Neural cell (in vitro differentiated cells): ENCODE results near the gene ENDOV. TPM values are rescaled to one million over a fixed set of nuclear protein-coding genes. Genes with fewer than 3 reads are reported as not detected.

Experiments
- H2AFZ ChIP-seq: fragments of 200-600, 300-800 bp; sonication (generic), shearing (Covaris generic); 2 replicates; pipeline ENCODE4 v1.6.0; 2014; ENCODE audit warnings: low read depth, mild to moderate bottlenecking, antibody characterized with exemption, low read length, moderate library complexity
- H3F3A ChIP-seq: fragments of 200-600 bp; shearing (Covaris generic); 2 replicates; pipeline ENCODE4 v1.6.1; 2016; ENCODE audit warnings: mild to moderate bottlenecking, moderate library complexity, mixed read lengths, antibody characterized with exemption, low read length; ENCODE audit not compliant: insufficient read depth, poor library complexity, severe bottlenecking
- H3K27ac ChIP-seq: fragments of 200-600, 300-800 bp; sonication (generic), shearing (Covaris generic); 2 replicates; pipeline ENCODE4 v1.5.1; 2014; ENCODE audit warnings: mild to moderate bottlenecking, low read length, moderate library complexity
- H3K27me3 ChIP-seq: fragments of 300-800, 200-600 bp; sonication (generic), shearing (Covaris generic); 2 replicates; pipeline ENCODE4 v1.6.0; 2014; ENCODE audit warnings: mild to moderate bottlenecking, low read depth, low read length, moderate library complexity; ENCODE audit not compliant: insufficient read depth
- H3K36me3 ChIP-seq: fragments of 300-800, 200-600 bp; sonication (generic), shearing (Covaris generic); 2 replicates; pipeline ENCODE4 v1.5.1; 2014; ENCODE audit warnings: mild to moderate bottlenecking, antibody characterized with exemption, low read length, moderate library complexity; ENCODE audit not compliant: insufficient read depth
- H3K4me2 ChIP-seq: fragments of 300-800, 200-600 bp; sonication (generic), shearing (Covaris generic); 2 replicates; pipeline ENCODE4 v1.6.0; 2014; ENCODE audit warnings: mild to moderate bottlenecking, low read length
- H3K4me3 ChIP-seq: fragments of 300-800, 200-600 bp; sonication (generic), shearing (Covaris generic); 2 replicates; pipeline ENCODE4 v1.5.1; 2014; ENCODE audit warnings: mild to moderate bottlenecking, low read length, moderate library complexity
- H3K79me2 ChIP-seq: fragments of 200-600 bp; shearing (Covaris generic); replicated peaks from 2 replicates; pipeline ENCODE4 v1.6.0; 2014; ENCODE audit warnings: mild to moderate bottlenecking, low read length, moderate library complexity; ENCODE audit not compliant: insufficient read depth
- H3K9ac ChIP-seq: fragments of 300-800, 200-600 bp; sonication (generic), shearing (Covaris generic); 2 replicates; pipeline ENCODE4 v1.6.1; 2016; ENCODE audit warnings: mild to moderate bottlenecking, low read length, mixed read lengths
- H3K9me2 ChIP-seq: fragments of 200-600 bp; shearing (Covaris generic); 2 replicates; pipeline ENCODE4 v1.6.1; 2016; ENCODE audit warnings: mild to moderate bottlenecking, low read length, mixed read lengths; ENCODE audit not compliant: insufficient read depth
- H3K9me3 ChIP-seq: fragments of 200-600, 300-800 bp; sonication (generic), shearing (Covaris generic); 2 replicates; pipeline ENCODE4 v1.6.1; 2016; ENCODE audit warnings: mild to moderate bottlenecking, mixed run types, low read length, moderate library complexity, mixed read lengths
- H4K20me1 ChIP-seq: fragments of 200-600 bp; shearing (Covaris generic); 2 replicates; pipeline ENCODE4 v1.6.1; 2016; ENCODE audit warnings: mild to moderate bottlenecking, mixed run types; ENCODE audit not compliant: insufficient read depth
- CTCF ChIP-seq: fragments of 450-650 bp; IDR thresholded peaks from 2 replicates; pipeline ENCODE4 v1.5.1; 2014; ENCODE audit warnings: antibody characterized with exemption, mild to moderate bottlenecking, moderate library complexity; ENCODE audit not compliant: poor library complexity, severe bottlenecking
- EP300 ChIP-seq: fragments of 450-650 bp; conservative IDR thresholded peaks from 2 replicates; pipeline ENCODE4 v1.6.1; 2014; ENCODE audit warnings: antibody characterized with exemption, mild to moderate bottlenecking, moderate library complexity; ENCODE audit not compliant: poor library complexity, severe bottlenecking
- EZH2 ChIP-seq: fragments of 200-600, 300-800 bp; shearing (Covaris generic), sonication (generic); IDR thresholded peaks from 2 replicates; pipeline ENCODE4 v1.6.1; 2014; ENCODE audit warnings: antibody characterized with exemption, low read length, borderline replicate concordance, mild to moderate bottlenecking; ENCODE audit not compliant: insufficient read depth, poor library complexity, severe bottlenecking
- MXI1 ChIP-seq: fragments of 450-650 bp; conservative IDR thresholded peaks from 2 replicates; pipeline ENCODE4 v1.6.1; 2014; ENCODE audit warnings: antibody characterized with exemption, mild to moderate bottlenecking; ENCODE audit not compliant: poor library complexity, severe bottlenecking
- POLR2AphosphoS5 ChIP-seq: IDR thresholded peaks from 2 replicates; pipeline ENCODE4 v1.6.1; 2012
- RAD21 ChIP-seq: fragments of 450-650 bp; conservative IDR thresholded peaks from 2 replicates; pipeline ENCODE4 v1.6.1; 2014; ENCODE audit warnings: antibody characterized with exemption, mild to moderate bottlenecking, moderate library complexity
- REST ChIP-seq: IDR thresholded peaks from 2 replicates; pipeline ENCODE4 v1.6.1; 2012; ENCODE audit warnings: borderline replicate concordance
- SMC3 ChIP-seq: fragments of 450-650 bp; conservative IDR thresholded peaks from 2 replicates; pipeline ENCODE4 v1.6.1; 2014; ENCODE audit warnings: antibody characterized with exemption, mild to moderate bottlenecking, moderate library complexity; ENCODE audit not compliant: poor library complexity
- TAF1 ChIP-seq: IDR thresholded peaks from 2 replicates; pipeline ENCODE4 v1.6.1; 2012; ENCODE audit warnings: low read depth
- polyA plus RNA-seq: library from polyadenylated mRNA; depleted of rRNA; stranded (reverse); fragments of >200 nt; gene quantifications from 2 replicates; pipeline ENCODE4 v1.2.3, GENCODE V29; 2014

Gene ENDOV
- polyA plus RNA-seq, 1 donor from 2014 or later = 31.2 TPM

- Histone ChIP-seq H3K9me3 (no peaks in the 10 kb centered on the region), H3K27me3 (no peaks in the 10 kb centered on the region), H3K9ac (no peak overlapping the region), H2AFZ (no peak overlapping the region), H3K27ac (no peak overlapping the region), H3K9me2 (no peaks in the 10 kb centered on the region), H3K36me3 (no peaks in the 10 kb centered on the region), H3K79me2 (no peaks in the 10 kb centered on the region), H3F3A (no peaks in the 10 kb centered on the region), H3K4me2 (no peak overlapping the region), H4K20me1 (no peaks in the 10 kb centered on the region), H3K4me3 (no peak overlapping the region)
- TF ChIP-seq EP300 = no peak
- no peak for TF ChIP-seq REST
- TF ChIP-seq TAF1 = no peak
- TF ChIP-seq SMC3 = no peak
- no peak for TF ChIP-seq MXI1
- no peak for TF ChIP-seq RAD21
- TF ChIP-seq CTCF = no peak
- no peak for TF ChIP-seq EZH2
- no peak for TF ChIP-seq POLR2AphosphoS5
Observed at GRCh38 chr17:80372456-80372855, 42.5 kb upstream of the ENDOV start.

- no peaks in the 10 kb centered on the region for H3K27me3 ChIP-seq
- H3K36me3 ChIP-seq = no peaks in the 10 kb centered on the region
- no peaks in the 10 kb centered on the region for H3K9me2 ChIP-seq
- no peak for TF ChIP-seq CTCF
- no peak for TF ChIP-seq EP300
- no peak for TF ChIP-seq MXI1
- TF ChIP-seq REST = no peak
- no peak for TF ChIP-seq SMC3
- no peak for TF ChIP-seq RAD21
- TF ChIP-seq POLR2AphosphoS5 = no peak
- no peak for TF ChIP-seq EZH2
- no peak for TF ChIP-seq TAF1
- H2AFZ ChIP-seq = no peak overlapping the region
- no peaks in the 10 kb centered on the region for H3K79me2 ChIP-seq
- no peak overlapping the region for H3K27ac ChIP-seq
- no peak overlapping the region for H3K9ac ChIP-seq
- no peak overlapping the region for H3K4me2 ChIP-seq
- H3K9me3 ChIP-seq = no peaks in the 10 kb centered on the region
- no peaks in the 10 kb centered on the region for H4K20me1 ChIP-seq
- H3F3A ChIP-seq = no peaks in the 10 kb centered on the region
- H3K4me3 ChIP-seq = no peak overlapping the region
Observed at GRCh38 chr17:80372922-80373570, 41.9 kb upstream of the ENDOV start.
